ENCODE measurements around the gene VPS26A.

DNA sequence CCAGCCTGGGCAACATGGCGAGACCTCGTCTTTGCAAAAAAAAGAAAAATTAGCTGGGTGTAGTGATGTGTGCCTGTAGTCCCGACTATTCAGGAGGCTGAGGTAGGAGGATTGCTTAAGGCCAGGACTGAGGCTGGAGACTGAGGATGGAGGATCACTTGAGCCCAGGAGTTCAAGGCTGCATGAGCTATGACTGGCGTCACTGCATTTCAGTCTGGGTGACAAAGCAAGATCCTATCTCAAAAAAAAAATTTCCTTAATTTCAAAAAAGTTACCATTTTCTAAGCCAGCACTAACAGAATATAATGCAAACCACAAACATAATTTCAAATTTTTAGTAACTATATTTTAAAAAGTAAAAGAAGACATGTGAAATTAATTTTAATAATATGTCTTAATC lies 49.4 kb upstream of the VPS26A start:
- TF ChIP-seq, protein P1, sequence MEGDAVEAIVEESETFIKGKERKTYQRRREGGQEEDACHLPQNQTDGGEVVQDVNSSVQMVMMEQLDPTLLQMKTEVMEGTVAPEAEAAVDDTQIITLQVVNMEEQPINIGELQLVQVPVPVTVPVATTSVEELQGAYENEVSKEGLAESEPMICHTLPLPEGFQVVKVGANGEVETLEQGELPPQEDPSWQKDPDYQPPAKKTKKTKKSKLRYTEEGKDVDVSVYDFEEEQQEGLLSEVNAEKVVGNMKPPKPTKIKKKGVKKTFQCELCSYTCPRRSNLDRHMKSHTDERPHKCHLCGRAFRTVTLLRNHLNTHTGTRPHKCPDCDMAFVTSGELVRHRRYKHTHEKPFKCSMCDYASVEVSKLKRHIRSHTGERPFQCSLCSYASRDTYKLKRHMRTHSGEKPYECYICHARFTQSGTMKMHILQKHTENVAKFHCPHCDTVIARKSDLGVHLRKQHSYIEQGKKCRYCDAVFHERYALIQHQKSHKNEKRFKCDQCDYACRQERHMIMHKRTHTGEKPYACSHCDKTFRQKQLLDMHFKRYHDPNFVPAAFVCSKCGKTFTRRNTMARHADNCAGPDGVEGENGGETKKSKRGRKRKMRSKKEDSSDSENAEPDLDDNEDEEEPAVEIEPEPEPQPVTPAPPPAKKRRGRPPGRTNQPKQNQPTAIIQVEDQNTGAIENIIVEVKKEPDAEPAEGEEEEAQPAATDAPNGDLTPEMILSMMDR (IDR thresholded peaks at IDR 0.05) = no peak
- TF ChIP-seq POLR2A (IDR thresholded peaks at IDR 0.05) = no peak

Data from prostate gland (tissue), 2 donors.